HG03280 (cell line): ENCODE data around the gene LLPH.
"Not testable (repeated sequence)": the region's sequence is repeated elsewhere in the genome, so short reads cannot be mapped to it uniquely, and the experiment has no call there.

Experiments
- ATAC-seq: cut with Tn5 transposase; IDR thresholded peaks from one replicate; pipeline ENCODE4 v1.9.1; 2021; ENCODE audit warnings: mild to moderate bottlenecking, moderate library complexity; ENCODE audit not compliant: unreplicated experiment

LLPH gene

DNA sequence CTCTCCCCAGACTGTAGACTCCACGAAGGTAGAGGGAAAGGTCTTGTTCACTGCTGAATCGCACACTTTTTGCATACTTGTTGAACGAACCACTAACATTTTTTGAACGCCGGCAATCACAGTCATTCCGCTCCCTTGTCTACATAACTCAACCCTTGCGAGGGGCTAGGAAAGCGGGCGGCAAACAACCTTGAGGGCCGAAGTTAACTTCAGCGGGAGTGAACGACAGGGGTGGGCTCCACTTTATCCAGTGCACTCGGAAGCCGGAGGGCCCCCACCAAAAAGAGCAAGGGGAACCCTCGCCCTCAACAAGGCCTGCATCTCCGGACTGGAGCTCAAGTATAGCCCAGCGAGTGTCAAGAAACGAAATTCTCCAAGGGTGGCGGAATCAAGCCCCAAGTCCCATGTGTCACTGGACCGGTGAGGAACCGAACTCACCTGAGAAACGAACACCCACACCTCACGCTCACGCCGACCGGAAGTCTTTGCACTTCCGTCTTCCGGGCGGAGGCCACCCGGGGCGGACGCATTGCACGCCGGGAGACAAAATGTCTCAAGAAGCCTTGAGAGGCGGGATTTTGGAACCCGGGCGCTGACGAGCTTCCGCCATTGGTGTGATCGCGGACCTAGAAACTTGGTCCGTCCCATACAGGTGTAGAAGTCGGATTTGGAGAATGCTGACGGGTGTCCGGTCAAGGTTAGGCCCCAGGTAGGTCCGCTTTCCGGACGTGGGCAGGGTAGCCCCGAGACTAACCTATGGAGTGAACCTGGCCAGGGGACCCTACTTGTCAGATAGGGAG, at the start of gene LLPH:
Gene LLPH (minus strand): TSS at position 484 of the 800 bp plus-strand sequence. CDS start 1,644 bp downstream, outside the sequence.
- peak; percentile 99 for ATAC-seq

DNA sequence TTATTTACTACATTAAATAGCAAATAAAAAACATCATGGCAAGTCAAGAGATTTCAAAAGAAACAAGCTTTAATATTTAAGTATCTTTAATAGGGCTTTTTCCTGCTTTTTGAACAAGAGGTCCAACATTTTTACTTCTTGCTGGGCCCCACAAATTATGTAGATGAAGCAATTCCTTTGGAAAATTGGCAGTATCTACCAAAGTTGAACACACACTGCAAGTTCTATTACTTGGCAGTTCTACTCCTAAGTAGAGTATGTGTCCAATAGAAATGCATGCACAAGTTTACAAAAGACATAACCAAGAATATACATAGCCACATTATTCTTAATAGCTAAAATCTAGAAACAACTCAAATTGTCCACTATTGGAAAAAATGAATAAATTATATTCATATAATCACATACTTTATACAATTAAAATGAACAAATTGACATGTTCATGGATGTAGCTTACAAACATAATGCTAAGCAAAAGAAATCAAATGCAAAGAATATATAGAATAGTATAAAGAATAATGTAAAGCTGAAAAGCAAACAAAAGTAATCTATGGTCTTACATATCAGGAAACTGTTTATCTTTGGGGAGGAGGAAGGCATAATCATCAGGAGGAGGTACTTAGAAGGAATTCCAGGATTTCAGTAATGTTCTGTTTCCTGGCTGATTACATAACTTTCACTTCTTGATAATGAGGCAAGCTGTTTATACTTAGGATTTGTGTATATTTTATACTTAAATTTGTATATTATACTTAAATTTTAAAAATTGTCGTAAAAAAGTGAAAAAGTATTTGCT, 45.8 kb upstream of the LLPH start:
- ATAC-seq = no peak

DNA sequence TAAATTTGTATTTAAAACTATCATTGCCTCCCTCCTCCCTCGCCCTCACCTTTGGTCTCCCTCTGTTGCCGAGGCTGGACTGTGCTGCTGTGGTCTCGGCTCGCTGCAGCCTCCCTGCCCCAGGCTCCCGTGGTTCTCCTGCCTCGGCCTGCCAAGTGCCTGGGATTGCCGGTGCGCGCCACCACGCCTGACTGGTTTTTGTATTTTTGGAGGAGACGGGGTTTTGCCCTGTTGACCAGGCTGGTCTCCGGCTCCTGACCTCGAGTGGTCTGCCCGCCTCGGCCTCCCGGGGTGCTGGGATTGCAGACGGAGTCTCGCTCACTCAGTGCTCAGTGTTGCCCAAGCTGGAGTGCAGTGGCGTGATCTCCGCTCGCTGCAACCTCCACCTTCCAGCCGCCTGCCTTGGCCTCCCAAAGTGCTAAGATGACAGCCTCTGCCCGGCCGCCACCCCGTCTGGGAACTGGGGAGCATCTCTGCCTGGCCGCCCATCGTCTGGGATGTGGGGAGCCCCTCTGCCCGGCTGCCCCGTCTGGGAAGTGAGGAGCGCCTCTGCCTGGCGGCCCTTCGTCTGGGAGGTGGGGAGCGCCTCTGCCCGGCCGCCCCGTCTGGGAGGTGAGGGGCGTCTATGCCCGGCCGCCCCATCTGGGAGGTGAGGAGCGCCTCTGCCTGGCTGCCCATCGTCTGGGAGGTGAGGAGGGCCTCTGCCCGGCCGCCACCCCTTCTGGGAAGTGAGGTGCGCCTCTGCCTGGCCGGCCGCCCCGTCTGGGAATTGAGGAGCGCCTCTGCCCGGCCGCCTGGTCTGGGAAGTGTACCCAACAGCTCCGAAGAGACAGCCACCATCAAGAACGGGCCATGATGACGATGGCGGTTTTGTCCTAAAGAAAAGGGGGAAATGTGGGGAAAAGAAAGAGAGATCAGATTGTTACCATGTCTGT, 44.1 kb upstream of the LLPH start:
- not testable (repeated sequence) for ATAC-seq

DNA sequence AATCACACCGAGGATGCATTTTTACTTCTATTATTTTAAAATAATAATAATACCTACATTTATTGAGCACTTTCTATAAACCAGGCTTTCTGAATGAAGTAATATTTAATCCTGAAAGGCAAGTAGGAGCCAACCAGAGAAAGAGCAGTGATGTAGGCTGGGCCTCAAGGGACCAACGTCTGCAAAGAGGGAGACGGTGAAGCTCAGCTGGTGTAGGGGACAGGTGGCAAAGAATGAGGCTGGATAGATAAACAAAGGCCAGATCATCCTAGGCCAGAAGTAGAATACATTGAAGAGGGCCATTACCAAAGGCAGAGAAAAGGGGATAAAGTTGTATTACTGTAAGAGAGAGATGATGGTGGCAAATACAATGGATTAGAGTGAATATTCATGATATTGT, 40.1 kb upstream of the LLPH start:
- ATAC-seq = no peak

DNA sequence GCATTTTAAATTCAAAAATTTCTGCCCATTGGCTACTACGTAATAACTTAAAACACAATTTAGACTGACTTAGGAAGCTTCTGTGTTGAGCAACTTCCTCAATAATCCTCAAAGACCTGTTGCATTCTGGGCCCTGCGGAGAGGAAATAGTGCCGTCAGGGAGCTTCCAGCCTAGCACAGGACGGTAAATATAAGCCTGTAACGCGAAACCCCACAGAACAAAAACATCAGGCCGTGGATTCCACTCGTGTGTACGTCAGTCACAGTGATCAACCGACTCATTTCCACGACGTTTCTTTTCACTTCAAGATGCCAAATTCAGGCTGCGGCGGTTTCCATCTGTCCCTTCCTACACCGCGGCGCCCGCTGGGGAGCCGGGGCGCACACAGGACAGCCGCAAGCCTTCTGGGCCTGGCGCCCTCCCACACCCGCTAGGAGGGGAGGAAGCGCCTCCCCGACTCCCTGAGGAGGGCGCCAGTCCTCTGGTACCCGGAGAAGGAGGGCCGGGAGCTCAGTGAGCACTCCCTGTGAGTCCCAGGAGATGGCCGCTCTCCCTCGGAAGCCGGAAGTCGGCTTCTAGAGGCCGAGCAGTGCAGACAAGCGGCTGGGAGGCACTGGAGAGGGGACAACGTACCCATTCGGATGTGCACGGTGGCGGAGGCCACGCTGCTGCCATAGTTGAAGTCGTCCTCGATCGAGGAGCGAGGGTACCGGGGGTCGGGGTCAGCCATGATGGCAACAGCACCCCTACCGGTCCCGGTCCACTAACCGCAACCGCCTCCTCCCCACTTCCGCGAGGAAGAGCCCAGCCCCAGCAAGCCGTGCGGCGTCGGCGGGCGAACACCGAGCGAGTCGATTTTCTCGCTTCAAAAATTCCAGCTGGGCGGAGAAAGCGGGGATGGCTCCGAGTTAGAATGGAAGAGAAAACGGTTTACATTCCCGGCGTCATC, 38.9 kb upstream of the LLPH start, which contains the start of gene TMBIM4:
Gene TMBIM4 (minus strand): TSS at position 776 of the 950 bp plus-strand sequence. CDS start 45 bp downstream, at position 731.
- ATAC-seq = peak; percentile 82

DNA sequence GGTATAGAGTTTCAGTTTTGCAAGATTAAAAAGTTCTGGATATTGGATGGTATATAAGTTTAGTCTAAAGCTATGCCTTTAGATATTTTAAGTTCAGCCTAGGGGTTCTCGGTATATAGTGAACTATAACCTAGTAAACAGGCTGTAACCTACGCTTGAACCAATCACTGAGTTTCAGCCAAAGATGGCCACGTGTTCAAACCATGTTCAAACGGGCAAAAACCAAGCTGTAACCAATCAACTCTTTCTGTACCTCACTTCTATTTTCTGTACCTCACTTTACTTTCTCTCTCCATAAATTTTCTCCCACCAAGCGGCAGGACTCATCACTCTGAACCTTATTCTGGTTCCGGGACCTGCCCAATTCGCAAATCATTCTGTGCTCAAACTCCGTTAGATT, 37.9 kb upstream of the LLPH start:
- no peak for ATAC-seq

DNA sequence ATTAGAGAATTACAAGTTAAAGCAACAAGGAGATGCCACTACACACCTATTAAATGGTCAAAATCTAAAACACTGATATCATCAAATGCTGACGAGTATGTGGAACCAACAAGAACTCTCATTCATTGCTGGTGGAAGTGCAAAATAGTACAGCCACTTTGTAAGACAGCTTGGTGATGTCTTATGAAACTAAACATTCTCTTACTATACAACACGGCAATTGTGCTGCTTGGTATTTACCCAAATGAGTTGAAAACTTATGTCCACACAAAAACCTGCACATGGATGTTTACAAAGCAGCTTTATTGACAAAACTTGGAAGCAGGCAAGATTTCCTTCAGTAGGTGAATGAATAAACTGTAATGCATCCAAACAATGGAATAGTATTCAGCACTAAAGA, 36.0 kb upstream of the LLPH start:
- no peak for ATAC-seq

DNA sequence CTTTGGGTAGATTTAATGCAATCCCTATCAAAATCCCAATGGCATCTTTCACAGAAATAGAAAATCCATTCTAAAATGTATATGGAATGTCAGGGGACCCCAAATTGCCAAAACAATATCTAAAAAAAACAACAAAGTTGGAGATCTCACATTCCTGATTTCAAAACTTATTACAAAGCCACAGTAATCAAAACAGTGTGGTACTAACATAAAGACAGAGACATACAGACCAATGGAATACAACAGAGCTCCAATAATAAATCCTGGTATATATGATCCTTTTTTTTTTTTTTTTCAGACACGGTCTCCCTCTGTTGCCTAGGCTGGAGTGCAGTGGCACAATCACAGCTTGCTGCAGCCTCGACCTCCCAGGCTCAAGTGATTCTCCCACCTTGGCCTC, 34.6 kb upstream of the LLPH start:
- ATAC-seq = no peak

DNA sequence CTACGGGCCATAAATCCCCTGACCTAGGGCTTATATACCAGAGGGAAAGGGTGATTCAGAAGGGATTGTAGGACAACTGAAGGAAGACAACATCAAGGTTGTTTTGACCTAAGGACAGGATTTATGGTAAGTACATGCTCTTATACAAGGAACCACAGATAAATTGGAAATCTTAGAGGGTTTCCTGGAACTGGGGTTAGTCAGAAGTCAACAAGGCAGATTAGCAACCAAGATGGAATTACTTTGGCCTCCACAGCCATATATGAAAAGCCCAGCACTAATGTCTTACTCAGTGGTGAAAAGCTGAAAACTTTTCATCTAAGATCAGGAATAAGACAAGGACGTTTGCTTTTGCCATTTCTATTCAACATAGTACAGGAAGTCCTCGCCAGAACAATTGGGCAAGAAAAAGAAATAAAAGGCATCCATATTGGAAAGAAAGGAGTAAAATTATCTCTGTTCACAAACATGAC, 33.8 kb upstream of the LLPH start:
- no peak for ATAC-seq

DNA sequence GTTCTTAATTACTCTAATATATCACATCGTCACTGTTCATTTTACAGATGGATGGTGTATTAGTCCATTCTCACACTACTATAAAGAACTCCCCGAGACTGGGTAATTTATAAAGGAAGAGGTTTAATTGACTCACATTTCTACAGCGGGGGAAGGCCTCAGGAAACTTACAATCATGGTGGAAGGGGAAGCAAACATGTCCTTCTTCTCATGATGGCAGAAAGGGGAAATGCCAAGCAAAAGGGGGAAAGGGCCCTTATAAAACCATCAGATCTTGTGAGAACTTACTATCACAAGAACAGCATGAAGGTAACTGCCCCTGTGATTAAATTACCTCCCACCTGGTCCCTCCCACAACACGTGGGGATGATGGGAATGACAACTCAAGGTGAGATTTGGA, 32.7 kb upstream of the LLPH start:
- ATAC-seq = no peak

DNA sequence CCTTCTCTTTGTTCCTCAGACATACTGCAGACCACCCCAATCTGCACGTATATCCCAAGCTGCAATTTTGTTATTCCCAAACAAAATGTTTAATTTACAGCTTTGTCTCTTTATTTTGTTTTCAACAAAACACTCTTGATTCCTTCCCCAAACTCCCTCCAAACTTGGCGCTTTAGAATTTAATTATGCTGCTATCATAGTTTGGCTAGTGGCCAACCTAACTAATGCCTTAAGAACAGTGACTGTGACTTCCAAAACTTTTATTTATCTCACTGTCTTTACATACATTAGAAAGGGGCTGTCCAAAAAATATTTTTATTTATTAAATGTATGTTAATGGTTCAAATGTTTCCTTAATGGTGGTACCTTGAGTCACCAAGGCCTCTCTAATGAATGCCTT, 32.2 kb upstream of the LLPH start:
- no peak for ATAC-seq

DNA sequence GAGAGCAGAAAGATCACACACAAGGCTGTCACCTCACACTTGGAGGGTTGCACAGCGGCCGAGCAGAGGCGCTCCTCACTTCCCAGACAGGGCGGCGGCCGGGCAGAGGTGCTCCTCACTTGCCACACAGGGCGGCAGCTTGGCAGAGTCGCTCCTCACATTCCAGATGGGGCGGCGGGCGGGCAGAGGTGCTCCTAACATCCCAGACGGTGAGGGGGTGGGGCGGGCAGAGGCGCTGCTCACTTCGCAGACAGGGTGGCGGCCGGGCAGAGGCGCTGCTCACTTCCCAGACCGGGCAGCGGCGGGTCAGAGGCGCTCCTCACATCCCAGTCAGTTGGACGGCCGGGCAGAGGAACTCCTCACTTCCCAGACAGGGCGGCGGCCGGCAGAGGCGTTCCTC, 30.2 kb upstream of the LLPH start:
- no peak for ATAC-seq

DNA sequence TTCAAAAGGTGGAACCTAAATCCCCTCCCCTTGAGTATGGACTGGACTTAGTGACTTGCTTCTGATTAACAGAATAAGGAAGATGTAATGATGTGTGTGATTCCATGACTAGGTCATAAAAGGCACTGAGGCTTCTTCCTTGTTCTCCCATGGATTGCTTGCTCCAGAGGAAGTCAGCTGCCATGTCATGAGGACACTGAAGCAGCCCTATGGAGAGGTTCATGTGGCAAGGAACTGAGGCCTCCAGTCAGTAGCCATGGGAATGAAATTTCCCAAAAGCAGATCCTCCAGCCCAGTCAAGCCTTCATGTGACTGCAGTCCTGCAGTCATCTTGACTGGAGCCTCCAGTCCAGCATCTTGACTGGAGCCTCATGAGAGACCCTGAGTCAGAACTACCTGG, 28.6 kb upstream of the LLPH start:
- ATAC-seq = no peak

DNA sequence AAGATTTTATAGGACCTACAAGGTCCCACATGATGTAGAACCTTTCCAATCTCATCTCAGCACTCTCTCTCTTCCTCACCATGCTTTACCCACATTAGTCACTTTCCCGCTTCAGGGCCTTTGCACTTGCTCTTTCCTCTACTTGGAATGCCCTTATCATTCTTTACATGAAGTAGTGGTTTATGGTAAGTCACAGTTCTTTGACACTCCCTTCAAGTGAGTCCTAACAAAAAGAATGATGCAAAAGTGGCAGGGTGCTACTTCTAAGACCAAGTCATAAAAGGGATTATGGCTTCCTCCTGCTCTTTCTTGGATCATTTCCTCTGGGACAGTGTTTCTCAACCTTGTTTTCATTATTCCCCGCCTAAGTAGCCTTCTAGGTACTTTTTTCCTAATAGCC, 26.1 kb upstream of the LLPH start:
- ATAC-seq = no peak

DNA sequence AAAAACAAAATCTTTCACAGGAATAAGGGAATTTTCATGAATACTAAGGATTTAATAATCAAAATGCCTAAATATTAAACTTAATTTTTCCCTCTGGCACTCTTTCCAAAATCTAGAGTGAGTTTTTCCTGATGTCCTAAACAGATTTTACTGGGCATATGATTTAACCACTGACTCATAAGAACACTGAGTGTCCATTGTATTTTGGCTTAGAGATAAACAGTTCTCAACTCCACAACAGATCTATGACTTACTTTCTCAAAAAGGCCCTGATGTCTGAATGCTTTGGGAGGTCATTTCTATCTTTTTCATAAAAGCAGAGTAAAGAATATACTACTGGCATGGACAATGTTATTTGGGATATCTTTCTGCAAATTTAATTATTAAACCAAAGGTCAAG, 24.2 kb upstream of the LLPH start:
- no peak for ATAC-seq

DNA sequence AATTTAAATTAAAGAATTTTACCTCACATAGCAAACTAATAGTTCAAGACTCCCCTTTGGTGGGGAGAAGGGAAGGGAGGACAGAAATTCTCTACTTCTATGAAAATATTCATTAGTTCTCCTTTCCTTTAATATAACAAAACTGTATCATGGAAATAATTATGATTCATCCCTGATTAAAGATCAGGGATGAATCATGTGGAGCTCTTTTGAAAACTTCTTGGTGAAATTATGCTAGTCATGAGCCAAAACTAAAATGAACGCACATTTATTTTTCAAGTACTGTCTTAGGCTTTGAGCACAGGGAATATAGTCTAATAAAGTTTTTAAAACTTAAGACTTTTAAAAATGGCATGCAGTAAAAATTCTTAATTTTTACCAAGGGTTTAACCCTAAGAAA, 22.2 kb upstream of the LLPH start:
- no peak for ATAC-seq

DNA sequence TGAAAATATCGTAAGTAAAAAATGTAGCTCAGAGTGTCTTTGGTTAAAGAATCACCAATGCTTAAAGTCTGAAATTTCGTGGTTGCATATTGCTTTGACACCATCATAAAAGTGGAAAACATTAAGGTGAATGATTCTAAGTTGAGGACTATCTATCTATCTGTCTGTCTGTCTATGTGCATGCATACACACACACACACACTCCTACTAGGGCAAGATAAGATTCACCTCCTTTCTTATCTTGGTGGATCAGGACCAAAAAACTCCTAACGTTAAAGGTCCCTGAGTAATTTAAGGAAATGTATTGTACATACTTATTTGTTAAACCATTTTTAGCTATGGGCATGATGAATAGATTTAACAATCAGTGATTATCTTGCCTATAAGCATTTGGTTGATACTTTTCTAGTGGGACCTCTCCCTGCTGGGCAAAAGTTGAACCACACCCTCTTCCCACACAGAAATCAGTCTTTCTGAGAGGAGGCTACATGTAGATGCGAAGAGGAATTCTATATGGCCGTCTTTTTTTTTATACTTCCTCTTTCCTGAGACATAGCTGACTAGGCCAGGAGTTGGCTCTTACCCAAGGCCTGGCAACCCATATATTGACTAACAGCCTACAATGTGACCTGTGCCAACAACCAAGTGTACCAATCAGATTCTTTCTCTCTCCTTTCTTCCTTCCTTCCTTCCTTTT, 19.3 kb upstream of the LLPH start:
- no peak for ATAC-seq

DNA sequence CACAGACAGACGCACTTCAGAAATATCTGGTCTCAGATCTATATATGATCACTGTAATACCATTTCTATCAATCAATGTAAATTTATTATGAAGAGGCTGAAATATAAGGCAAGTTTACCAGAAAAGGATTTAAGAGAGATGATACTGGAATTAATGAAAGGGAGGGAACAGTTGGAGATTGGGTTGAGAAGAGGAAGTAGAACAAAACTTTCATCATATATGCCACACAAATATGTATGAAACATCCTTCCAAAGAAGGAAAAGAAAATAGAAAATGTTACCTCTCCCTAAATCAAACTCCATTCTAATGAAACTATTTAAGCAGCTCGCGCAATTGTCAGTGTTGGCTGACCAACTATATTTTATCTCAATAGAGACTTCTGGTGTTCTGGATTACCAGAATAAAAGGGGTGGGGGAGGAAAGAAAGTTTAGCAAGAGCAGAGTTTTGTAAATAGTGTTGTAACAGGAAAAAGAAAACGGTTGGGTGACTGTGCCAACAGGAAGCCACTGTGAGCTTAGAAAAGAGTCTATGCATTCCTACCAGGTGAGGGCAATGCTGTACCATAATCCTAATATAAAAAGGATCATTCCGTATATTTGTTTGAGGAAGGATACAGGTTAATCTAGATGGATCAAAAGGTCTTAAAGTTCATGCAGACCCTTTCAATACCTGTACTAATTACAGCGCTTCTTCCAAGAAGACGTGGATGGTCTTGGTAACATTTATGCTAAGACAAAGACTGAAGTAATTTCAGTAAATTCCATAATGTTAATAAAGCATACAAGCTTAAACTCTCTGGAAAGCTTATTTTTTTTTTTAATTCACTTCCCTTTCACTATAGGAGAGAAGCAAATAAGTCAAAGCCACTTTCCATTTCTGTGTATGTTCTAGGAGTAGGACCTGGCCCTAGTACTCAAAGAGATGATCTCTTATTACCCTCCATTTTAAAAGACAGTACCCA, 14.5 kb upstream of the LLPH start:
- ATAC-seq = no peak
